Spleen (tissue), 11 donors: ENCODE data around the gene DIRAS1. TPM values are rescaled to one million over a fixed set of nuclear protein-coding genes. Genes with fewer than 3 reads are reported as not detected.

Experiments used
- DNase-seq: peaks from one replicate; pipeline ENCODE4 v3.0.0-alpha.2; 2020
- H3K27ac ChIP-seq, 8 donors: fragments of 200-600 bp; sonication (generic) in 7 of 8; 1 replicate in 4 of 8; 2 replicates in 4 of 8; pipeline versions ENCODE4 v1.5.0 to v1.8.0; 2016 to 2021; ENCODE audit warnings: inconsistent platforms in 4 of 8, mild to moderate bottlenecking in 4 of 8, moderate library complexity in 1 of 8
- H3K27me3 ChIP-seq, 7 donors: fragments of 200-600 bp; sonication (generic) in 6 of 7; replicated peaks in 1 of 7; 1 replicate in 4 of 7; 2 replicates in 3 of 7; pipeline versions ENCODE4 v1.5.0 to v1.8.0; 2016 to 2021; ENCODE audit warnings: inconsistent platforms in 3 of 7, mild to moderate bottlenecking in 1 of 7
- H3K36me3 ChIP-seq, 6 donors: fragments of 200-600 bp; sonication (generic) in 5 of 6; 1 replicate in 4 of 6; 2 replicates in 2 of 6; pipeline versions ENCODE4 v1.5.0 to v1.8.0; 2016 to 2021; ENCODE audit warnings: inconsistent platforms in 2 of 6
- H3K4me1 ChIP-seq, 6 donors: fragments of 200-600 bp; sonication (generic) in 5 of 6; 1 replicate in 3 of 6; 2 replicates in 3 of 6; pipeline versions ENCODE4 v1.5.0 to v1.8.0; 2016 to 2021; ENCODE audit warnings: inconsistent platforms in 3 of 6
- H3K4me3 ChIP-seq, 8 donors: fragments of 200-600 bp; sonication (generic) in 7 of 8; 1 replicate in 4 of 8; 2 replicates in 4 of 8; pipeline versions ENCODE4 v1.5.0 to v1.8.0; 2016 to 2021; ENCODE audit warnings: inconsistent platforms in 4 of 8, mild to moderate bottlenecking in 4 of 8, moderate library complexity in 2 of 8
- H3K9me3 ChIP-seq, 8 donors: fragments of 200-600 bp; sonication (generic) in 7 of 8; 1 replicate in 4 of 8; 2 replicates in 4 of 8; pipeline versions ENCODE4 v1.5.0 to v1.8.0; 2016 to 2021; ENCODE audit warnings: inconsistent platforms in 4 of 8
- CTCF ChIP-seq, 11 experiments: fragments of 200-600 bp in 7 of 11; fragments of 450-650 bp in 4 of 11; sonication (generic) in 4 of 11; IDR thresholded peaks in 8 of 11; conservative IDR thresholded peaks in 3 of 11; 1 replicate in 7 of 11; 2 replicates in 4 of 11; pipeline versions ENCODE4 v1.4.0 to v1.8.0; 2016 to 2021; ENCODE audit warnings: antibody characterized with exemption in 11 of 11, inconsistent platforms in 4 of 11, mild to moderate bottlenecking in 1 of 11
- POLR2A ChIP-seq, 3 donors: fragments of 450-650 bp; IDR thresholded peaks; one replicate each; pipeline ENCODE4 v1.5.1; 2017; ENCODE audit warnings: antibody characterized with exemption in 3 of 3, mild to moderate bottlenecking in 1 of 3
- POLR2AphosphoS5 ChIP-seq, 3 donors: sonication (generic); formaldehyde crosslinking; IDR thresholded peaks; one replicate each; pipeline ENCODE4 v1.5.1; 2017; ENCODE audit warnings: antibody characterized with exemption in 3 of 3
- WGBS, 5 donors: extraction: QIAGEN DNeasy Blood & Tissue Kit in 3 of 5; methylation state at CpG; one replicate each; pipeline versions ENCODE4 v1.1.5 to v1.1.7; 2013 to 2018; 5-methylcytosine and 5-hydroxymethylcytosine counted together
- intact Hi-C: fragments of 100-400 bp; cut with DNase I; formaldehyde crosslinking; loops from one replicate; pipeline ENCODE4 v1.15.0; 2023; ENCODE audit warnings: low total_unique reads
- polyA plus RNA-seq, 3 donors: library from polyadenylated mRNA; stranded (reverse); fragments of 200-250 nt; gene quantifications; one replicate each; pipeline ENCODE4 v1.2.1, GENCODE V29; 2013
- total RNA-seq, 7 donors: library from RNA; depleted of rRNA in 3 of 7; stranded (reverse); fragments of >200 nt in 3 of 7; fragmentation: NEBNext Ultra II Directional in 4 of 7; extraction: Animal tissue kit (Norgen Biotek cat#: 25700) in 4 of 7; gene quantifications; one replicate each; pipeline versions ENCODE4 v1.1.0 to v1.2.1, GENCODE V29; 2016 to 2021
- donor health status: healthy with polysubstance abuse.
- donor health status: DM: no; HTN: no; CAD: no; lungs with moderate emphysema.
- donor health status: DM: no; HTN: no; CAD: no.
- donor health status: Bipolar disorder and iron deficiency.
- donor health status: healthy.
- donor health status: DM: no; HTN: no; CAD: no.
- donor health status: DM: yes; HTN: yes; CAD: no.

The DIRAS1 gene
- total and polyA plus RNA-seq, 10 donors = 1.3 to 17.1 (median 3.5) TPM

- 87 to 93% (median 92%) methylated on average over 17 of the region's 17 CpGs for WGBS, 5 donors
- DNase-seq = no peak
- no peak for TF ChIP-seq POLR2A (IDR thresholded peaks at IDR 0.05)
- TF ChIP-seq CTCF (IDR thresholded peaks at IDR 0.05 in 8 of 11, conservative IDR thresholded peaks at IDR 0.05 in 3 of 11) = no peak
- no peak for TF ChIP-seq POLR2AphosphoS5 (IDR thresholded peaks at IDR 0.05)
- peaks cover 0 to 16% (median 2%) of the 10 kb centered on the region in 6 donors for H3K4me1 ChIP-seq
- peaks cover 0 to 100% (median 85%) of the 10 kb centered on the region in 6 donors for H3K36me3 ChIP-seq
- no peaks in the 10 kb centered on the region for H3K9me3 ChIP-seq
- no peak overlapping the region for H3K4me3 ChIP-seq
- no peak overlapping the region for H3K27ac ChIP-seq
- intact Hi-C loops = no loop called here
- no peaks in the 10 kb centered on the region for H3K27me3 ChIP-seq
Measured at GRCh38 chr19:2758601-2759313, 37.6 kb upstream of the DIRAS1 start.

DNA sequence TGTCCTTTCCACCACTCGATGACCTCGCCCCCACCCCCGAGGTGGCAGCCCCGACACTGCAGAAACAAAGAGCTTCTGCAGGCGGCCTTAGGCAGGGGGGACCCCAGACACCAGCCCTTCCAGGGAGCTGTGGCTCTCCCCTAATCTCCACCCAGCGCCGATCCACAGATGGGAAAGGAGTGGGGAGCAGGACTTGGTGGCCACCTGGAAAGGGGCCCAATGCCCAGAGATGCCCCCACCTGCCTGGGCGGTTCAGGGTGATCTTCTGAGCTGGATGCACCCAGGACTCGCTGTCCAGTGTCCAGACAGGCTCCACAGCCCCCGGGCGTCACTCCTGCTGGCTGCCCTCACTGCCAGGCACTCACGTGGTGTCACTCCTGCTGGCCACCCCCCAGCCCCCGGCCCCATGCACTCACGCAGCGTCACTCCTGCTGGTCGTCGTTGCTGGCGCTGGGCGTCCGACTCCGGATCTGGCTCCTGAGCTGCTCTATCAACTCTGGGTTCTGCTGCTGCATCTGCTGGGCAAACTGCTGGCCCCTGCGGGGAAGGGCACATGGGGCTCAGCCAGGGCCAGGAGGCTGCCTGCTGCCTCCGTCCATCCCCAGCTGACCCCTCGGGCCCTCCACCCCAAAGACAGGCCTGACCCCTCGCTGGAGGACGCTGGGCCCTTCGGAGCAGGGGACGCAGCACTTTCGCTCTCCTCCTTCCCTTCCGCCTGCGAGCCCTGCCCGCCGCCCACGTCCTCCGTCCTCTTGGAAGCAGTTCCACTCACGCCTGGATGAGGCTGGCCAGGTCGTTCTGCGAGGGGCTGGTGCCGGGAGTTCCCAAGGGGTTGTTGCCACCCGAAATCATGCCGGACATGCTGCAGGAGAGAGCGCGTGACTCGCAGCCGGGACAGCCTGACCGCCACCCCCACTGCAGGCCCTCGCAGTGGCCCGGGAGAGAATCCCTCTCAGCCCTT lies 36.0 kb upstream of the DIRAS1 start:
- 95 to 96% (median 96%) methylated on average over 43 to 48 of the region's 48 CpGs for WGBS, 5 donors
- Histone ChIP-seq H3K4me3 (no peak overlapping the region), H3K9me3 (no peaks in the 10 kb centered on the region), H3K36me3 (peaks cover 0 to 95% (median 75%) of the 10 kb centered on the region in 6 donors), H3K27me3 (no peaks in the 10 kb centered on the region), H3K4me1 (peaks cover 0 to 1% (median 0%) of the 10 kb centered on the region in 6 donors), H3K27ac (no peak overlapping the region)
- TF ChIP-seq CTCF (IDR thresholded peaks at IDR 0.05 in 8 of 11, conservative IDR thresholded peaks at IDR 0.05 in 3 of 11) (no peak), POLR2AphosphoS5 (IDR thresholded peaks at IDR 0.05) (peak in 2 of 3 donors; percentile 7 to 9), POLR2A (IDR thresholded peaks at IDR 0.05) (no peak)
- peak; percentile 61 for DNase-seq
- intact Hi-C loops = no loop called here

- no peak for TF ChIP-seq CTCF (IDR thresholded peaks at IDR 0.05 in 8 of 11, conservative IDR thresholded peaks at IDR 0.05 in 3 of 11)
- TF ChIP-seq POLR2A (IDR thresholded peaks at IDR 0.05) = no peak
- TF ChIP-seq POLR2AphosphoS5 (IDR thresholded peaks at IDR 0.05) = no peak
- Histone ChIP-seq H3K4me1 (no peaks in the 10 kb centered on the region), H3K27me3 (no peaks in the 10 kb centered on the region), H3K4me3 (no peak overlapping the region), H3K36me3 (peaks cover 0 to 88% (median 69%) of the 10 kb centered on the region in 6 donors), H3K27ac (no peak overlapping the region), H3K9me3 (no peaks in the 10 kb centered on the region)
- peak; percentile 58 for DNase-seq
- intact Hi-C loops = no loop called here
- 61 to 82% (median 67%) methylated on average over 8 of the region's 8 CpGs for WGBS, 5 donors
Measured at GRCh38 chr19:2756477-2756876, 35.3 kb upstream of the DIRAS1 start.

DNA sequence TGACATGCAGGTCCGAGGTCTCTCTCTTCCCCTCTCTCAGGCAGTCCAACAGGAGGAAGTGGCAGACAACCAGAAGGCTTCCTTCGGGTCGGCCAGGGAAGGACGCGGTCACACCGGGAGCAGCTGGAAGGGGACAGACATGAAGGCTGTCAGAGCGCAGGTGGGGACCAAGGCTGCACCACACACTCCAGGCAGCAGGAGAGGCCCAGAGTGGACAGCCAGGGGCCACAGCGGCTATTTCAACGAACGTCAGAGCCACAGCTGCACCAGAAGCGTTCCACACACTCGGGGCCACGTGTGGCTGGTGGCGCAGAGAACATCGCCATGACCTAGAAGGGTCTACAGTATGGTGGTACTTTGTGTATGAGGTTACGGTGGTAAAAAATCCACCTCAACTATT lies 34.6 kb upstream of the DIRAS1 start:
- H3K36me3 ChIP-seq = peaks cover 0 to 81% (median 62%) of the 10 kb centered on the region in 6 donors
- H3K9me3 ChIP-seq = no peaks in the 10 kb centered on the region
- H3K4me1 ChIP-seq = peaks cover 0 to 2% (median 0%) of the 10 kb centered on the region in 6 donors
- H3K27ac ChIP-seq = no peak overlapping the region
- WGBS, 5 donors = 83 to 91% (median 89%) methylated on average over 16 of the region's 16 CpGs
- H3K27me3 ChIP-seq = no peaks in the 10 kb centered on the region
- DNase-seq = peak; percentile 51
- TF ChIP-seq CTCF (IDR thresholded peaks at IDR 0.05 in 8 of 11, conservative IDR thresholded peaks at IDR 0.05 in 3 of 11) = no peak
- TF ChIP-seq POLR2AphosphoS5 (IDR thresholded peaks at IDR 0.05) = no peak
- TF ChIP-seq POLR2A (IDR thresholded peaks at IDR 0.05) = no peak
- no peak overlapping the region for H3K4me3 ChIP-seq
- intact Hi-C loops = no loop called here
